Stimulated activated CD8-positive, alpha-beta memory T cell treated with anti-CD3 and anti-CD28 coated beads, Interleukin-7, amount 100 ng/mL, for 24 hours (primary cell): ENCODE data around the gene ATE1.
A peak's percentile ranks its signal among the peaks of the same experiment; 100 is the strongest.
"Not testable (repeated sequence)": the region's sequence is repeated elsewhere in the genome, so short reads cannot be mapped to it uniquely, and the experiment has no call there.

Experiments used
- DNase-seq: peaks from one replicate; pipeline ENCODE4 v3.0.0-alpha.2; 2020; ENCODE audit warnings: low read depth

ATE1 gene

GRCh38 chr10:121927841-121928527, at the start of gene ATE1:
ATE1 (minus strand) TSS chr10:121928031; CDS start chr10:121927949, 82 bp downstream.
- DNase-seq, result peak; percentile 60

- DNase-seq, result no peak
Measured at GRCh38 chr10:121976607-121977006, 48.8 kb upstream of the ATE1 start.

DNA sequence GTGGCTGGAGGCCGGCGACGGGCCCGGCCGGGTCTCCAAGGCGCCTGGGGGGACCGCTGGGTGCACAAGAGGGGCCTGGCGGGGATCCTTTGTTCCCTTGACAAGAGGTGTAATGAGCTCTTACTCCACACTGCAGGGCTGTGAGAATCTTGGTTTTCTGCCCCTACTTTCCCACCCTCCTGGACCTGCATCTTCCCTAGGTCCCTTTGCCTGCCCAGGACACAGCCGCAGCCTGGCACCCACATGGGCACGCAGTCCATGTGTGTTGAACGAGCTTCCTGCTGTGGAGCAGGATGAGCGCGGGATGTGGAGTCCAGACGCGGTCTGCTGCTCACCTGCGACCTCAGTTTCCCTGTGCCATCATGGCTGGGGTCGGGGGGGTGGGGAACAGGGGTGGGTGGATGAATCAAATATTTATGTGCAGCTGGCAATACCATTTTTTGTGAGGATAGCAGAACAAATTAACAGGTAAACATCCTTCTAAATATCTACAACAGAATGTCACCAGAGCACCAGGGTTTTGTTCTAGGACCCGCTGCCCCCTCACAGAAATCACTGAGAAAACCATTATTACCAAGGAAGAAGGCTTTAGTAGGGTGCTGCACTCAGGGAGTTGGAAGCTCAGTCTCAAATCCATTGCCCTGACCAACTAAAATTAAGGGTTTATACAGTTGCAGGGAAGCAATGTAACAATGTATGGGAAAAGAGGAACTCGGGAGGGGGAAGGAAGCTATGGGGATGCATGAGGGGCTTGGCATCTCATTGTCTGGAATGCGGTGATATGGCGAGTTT, 47.7 kb upstream of the ATE1 start:
- DNase-seq, result no peak

- peak; percentile 56 for DNase-seq
Measured at GRCh38 chr10:121974535-121975294, 46.9 kb upstream of the ATE1 start, which contains the start of gene NSMCE4A. NSMCE4A (minus strand) TSS chr10:121975217; CDS start chr10:121975165, 52 bp downstream.

GRCh38 chr10:121974019-121974534, 46.2 kb upstream of the ATE1 start:
- no peak for DNase-seq

DNA sequence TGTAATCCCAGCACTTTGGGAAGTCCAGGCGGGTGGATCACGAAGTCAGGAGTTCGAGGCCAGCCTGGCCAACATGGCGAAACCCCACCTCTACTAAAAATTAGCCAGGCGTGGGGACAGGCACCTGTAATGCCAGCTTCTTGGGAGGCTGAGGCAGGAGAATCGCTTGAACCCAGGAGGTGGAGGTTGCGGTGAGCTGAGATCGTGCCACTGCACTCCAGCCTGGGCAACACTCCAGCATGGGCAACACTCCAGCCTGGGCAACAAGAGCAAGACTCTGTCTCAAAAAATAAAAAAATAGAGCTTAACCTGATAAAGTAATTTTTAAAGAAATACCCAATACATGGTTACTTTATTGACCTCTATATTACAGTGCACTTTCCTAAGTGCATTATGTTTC, 41.3 kb upstream of the ATE1 start:
- not testable (repeated sequence) for DNase-seq

GRCh38 chr10:121965996-121966395, 38.2 kb upstream of the ATE1 start:
- no peak for DNase-seq

DNA sequence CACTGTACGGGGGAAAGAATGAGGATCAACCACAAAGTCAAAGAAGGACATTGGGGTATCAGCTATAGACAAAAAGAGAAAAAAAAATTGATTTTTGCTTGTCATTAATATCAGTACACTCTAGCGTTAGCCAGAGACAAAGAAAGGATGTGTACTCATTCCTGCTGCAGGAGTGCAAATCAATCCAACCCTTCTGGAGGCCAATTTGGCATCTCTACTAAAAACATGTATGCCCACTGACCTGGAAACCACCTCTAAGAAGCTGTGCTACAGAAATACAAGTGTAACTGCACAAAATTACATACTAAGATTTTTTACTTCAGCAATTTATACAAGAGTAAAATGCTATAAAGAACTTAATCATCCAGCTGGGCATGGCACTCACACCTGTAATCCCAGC, 33.6 kb upstream of the ATE1 start:
- no peak for DNase-seq

DNA sequence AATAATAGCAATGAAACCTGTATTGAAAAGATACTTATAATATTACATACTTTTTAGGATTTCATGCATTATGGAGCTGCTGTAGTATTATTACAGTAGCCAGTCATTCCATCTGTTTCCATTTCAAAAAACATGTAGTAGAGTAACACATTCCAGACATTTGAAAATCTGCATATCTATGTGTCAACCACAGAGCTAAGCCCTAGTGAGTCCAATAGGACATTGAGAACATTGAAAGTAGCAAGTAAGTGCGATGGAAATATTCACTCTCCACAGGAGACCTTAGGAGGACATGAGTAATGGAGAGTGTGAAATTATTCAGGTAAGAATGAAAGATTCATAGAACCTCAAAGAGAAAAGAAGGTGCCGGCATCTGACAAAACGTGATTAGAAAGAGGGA, 31.8 kb upstream of the ATE1 start:
- no peak for DNase-seq

DNA sequence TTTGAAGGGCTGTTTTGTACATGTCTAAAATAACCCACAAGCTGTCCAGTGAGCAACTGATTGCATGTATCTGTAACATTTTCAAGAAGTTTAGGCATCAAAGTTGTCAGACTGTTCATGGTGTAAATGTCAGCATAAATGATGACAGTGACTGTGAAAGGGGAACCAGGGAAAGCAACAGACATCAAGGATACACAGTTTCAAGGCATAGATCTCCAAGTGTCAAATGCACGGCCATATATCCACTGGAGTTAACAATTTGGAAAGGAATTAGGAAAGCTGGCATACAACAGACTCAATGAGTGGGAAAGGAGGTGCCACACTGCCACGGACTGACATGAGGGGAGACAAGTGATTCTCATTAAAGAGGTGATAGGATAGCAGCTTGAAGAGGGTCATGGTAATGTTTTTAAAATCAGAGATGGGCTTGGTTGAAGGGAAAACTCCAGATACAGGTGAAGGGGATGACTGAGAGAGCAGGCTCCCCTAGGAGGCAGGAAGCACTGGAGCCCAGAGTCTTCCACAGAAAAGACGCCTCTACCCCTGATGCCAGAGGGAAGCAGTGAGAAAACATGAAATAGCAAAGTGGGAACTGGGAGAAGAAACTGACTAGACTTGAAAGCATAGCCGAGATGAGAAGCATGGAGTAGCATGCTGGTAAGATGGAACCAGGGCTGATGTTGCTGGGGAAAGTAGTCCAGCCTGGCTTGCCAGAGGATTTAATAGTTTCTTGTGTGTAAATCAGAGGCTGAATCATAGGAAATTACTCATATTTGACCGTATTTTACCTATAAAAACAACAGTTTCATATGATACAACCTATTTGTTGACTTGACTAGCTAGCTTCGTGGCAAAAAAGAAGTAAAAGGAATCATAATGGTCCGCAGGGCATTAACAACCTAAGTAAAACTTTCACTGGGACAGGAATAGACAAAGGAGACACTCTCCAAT, 28.6 kb upstream of the ATE1 start:
- DNase-seq, result no peak

DNA sequence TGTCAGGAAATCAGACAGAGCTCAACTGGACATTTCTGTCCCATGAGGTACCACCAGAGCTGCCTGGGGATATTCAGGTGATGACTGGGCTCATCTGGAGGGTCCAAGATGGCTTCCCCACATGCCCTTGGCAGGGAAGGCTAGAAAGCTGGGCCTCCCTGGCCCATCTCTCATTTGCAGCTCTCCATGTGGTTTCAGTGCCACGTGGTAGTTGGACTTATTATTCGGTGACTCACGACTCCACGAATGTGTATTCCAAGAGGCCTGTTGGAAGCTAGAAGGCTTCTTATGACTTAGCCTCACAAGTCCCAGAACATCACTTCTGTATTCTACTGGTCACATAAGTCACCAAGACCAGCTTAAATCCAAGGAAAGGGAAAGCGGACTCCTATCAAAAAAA, 24.4 kb upstream of the ATE1 start:
- no peak for DNase-seq

DNA sequence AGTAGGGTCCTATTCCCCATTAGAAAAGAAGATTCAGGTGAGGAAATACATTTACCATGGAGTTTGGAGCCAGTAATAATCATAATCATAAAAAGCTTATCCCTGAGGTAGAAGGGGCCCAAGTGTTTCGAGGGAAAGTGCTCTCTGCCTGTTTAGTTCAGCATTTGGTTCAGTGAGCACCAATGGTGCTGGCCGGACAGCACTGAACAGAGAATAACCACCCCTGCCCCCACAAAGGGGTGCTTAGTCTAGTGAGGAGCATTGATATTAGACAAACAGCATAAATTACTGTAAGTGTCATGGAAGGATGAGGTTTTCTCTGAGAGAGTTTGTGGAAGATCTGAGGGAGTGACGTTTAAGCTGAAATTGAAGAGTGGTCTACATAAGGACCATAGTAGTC, 21.6 kb upstream of the ATE1 start:
- no peak for DNase-seq

- DNase-seq, result no peak
Measured at GRCh38 chr10:121949049-121949448, 21.2 kb upstream of the ATE1 start.

- DNase-seq, result no peak
Measured at GRCh38 chr10:121947343-121948330, 19.8 kb upstream of the ATE1 start.

DNA sequence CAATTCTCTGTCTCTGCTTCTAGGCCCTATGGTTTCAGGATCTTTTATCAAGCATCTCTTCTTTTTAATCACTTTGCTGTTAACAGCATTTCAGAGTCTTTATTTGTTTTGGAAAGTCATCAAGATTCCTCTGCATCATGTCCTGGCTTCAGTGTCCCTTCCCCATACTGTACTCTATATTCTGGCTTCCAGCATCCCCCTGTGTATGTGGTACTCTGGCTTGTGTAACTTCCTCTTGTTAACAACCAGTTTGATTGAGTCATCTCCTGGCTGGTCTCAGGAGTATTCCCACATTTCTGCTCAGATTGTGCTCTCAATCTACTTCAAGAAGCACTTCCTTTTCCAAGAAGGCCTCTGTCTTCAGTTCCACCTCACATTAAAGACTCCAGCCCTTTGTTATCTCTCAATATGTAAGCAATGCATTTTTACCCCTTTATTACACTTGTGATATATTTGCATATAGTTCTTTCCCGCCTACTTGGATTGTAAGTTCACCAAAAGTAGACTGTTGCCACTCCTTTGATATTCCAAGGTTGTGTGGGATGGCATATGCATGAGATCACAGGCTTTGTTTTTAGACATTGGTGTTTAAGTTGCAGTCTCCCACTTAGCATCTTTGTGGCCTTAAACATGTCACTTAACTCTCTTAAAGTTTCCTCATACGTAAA, 15.1 kb upstream of the ATE1 start:
- no peak for DNase-seq

GRCh38 chr10:121941532-121941931, 13.7 kb upstream of the ATE1 start:
- no peak for DNase-seq

DNA sequence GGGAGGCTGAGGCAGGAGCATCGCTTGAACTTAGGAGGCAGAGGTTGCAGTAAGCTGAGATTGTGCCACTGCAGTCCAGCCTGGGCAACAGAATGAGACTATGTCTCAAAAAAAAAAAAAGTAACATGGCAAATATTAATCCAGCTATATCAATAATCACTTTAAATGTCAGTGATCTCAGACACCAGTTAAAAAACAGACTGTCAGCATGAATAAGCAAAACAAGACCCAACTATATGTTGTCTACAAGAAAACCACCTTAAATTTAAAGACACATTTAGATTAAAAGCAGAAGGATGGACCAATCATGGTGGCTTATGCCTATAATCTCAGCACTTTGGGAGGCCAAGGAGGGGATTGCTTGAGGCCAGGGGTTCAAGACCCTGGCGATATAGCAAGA, 8.5 kb upstream of the ATE1 start:
- DNase-seq, result no peak

DNA sequence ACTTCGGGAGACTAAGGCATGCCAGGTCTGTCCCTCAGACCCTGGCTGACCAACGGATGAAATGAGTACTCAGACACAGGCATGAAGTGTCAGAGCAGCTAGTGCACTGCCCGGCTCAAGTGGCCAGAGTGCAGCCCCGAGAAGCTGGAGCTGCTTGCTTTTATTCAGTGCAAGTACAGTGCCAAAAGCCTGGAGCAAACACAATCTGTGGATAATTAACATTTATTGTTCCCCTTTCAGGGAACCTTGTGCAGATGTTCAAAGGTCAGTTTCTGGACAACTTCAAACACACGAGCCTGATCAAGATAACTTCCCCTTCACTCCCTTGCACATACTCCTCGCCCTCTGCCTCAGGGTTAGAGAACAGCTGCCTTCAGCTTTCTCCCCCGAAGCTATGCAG, 7.9 kb upstream of the ATE1 start:
- no peak for DNase-seq

GRCh38 chr10:121930268-121931085, 2.6 kb upstream of the ATE1 start:
- DNase-seq, result not testable (repeated sequence)
